CD4-positive, alpha-beta T cell treated with Interleukin-12 subunit alpha and Interleukin-12 subunit beta, for 1 hour (primary cell): Measurements from ENCODE around the gene KCNK7.
A peak's percentile ranks its signal among the peaks of the same experiment; 100 is the strongest.

Experiments
- DNase-seq: peaks from one replicate; pipeline ENCODE4 v3.0.0-alpha.2; 2020

Gene KCNK7

GRCh38 chr11:65610404-65610803 lies 14.8 kb upstream of the KCNK7 start:
- DNase-seq, result no peak

DNA sequence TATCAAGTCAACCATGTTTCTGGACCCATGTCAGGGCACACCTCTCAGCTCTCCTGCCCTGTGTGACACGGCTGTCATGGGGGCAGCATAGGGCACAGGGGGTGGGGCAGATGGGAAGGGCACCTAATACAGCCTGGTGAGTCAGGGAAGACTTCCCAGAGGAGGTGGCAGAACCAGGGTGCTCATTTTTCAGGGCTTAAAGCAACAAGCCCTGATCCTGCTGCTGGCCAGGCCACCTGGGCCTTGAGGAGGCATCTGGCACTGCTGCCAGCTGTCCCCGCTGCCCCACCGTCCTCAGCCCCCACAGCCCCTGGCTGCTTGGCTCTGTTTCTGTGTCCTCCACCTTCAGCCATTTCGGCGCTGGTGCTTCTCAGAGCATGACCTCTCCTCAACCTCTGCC lies 14.1 kb upstream of the KCNK7 start:
- no peak for DNase-seq

DNA sequence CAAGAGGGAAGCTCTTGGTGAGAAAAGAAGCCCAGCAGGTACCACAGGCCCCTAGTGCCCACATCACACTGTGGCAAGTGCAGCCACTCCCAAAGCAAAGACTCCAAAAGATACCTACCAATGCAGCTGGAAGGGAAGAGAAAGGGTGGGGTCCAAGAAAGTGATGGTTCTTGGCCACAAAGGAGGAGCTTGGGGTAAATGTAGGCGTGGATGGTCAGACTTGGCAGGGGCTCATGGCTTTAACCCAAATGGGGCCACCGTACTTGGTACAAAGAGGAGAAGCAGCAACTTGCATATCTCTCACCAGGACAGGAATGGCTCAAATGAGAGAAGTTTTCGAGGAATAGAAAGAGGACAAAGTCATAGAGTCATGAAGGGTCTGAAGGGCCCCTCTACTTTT lies 13.6 kb upstream of the KCNK7 start:
- DNase-seq, result no peak

DNA sequence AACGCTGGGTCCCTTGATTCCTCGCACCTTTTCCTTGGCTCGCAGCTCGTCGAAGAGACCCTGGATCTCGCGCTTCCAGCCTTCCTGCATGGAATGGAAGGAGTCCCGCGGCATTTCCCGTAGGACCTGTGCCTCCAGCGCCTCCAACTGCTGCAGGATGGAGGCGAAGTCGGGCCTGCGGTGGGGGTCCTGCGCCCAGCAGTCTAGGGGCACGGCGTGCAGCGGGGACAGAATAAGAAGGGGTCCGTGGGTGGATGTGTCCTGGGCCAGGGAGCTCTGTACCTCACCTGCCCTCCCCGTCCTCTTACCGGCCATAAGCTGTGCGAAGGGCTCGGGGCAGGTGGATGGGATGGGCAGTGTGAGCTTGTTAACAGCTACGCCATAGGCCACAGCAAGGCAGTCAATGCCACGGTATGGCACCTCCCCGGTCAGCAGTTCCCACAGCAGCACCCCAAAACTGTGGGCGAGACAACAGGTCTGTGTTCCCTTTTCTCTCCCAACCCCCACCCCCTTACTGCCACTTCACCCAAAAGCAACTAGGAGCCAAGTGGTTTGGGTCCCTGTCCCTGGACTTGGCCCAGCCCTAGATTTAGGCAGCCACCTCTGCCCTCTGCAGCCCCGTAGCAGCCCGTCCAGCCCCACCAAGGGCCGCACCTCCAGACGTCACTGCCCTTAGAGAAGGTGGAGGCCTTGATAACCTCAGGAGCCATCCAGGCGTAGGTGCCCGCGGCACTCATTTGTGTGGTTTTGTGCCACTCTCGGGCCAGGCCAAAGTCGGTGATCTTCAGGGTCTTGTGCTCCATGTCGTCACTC lies 12.2 kb upstream of the KCNK7 start:
- DNase-seq, result no peak

DNA sequence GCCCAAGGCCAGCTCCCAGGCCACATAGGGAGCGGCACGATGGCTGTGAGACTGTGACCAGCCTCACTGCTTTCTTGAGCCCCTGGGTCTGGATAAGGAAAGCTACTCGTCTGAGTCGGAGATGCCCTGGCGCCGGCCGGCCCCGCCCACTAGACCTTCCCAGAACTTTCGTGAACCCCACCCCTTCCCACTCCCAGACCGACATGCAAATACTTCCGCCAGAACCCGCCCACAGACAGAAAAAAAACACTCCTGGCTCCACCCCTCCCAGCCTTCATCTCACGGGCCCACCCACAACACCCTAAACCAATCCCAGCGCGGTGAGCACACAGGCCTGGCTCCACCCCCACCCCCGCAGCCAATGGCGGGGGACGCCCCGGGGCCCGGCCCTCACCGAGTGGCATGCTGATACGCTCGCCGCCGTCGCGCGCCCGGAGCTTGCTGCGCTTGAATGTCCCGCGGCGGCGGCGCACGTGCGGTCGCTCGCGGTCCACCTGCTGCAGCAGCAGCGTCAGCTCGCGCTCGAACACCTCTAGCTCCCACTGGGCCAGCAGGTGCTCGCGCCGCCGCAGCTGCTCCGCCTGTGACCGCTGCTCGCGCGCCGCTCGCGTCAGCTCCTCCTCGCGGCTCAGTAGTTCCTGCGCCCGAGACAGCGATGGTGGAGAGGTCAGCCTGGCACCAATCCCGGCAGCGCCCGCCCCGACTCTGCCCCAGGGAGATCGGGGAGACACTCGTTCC lies 11.4 kb upstream of the KCNK7 start:
- peak; percentile 22 for DNase-seq

GRCh38 chr11:65604258-65604657 lies 8.7 kb upstream of the KCNK7 start:
- no peak for DNase-seq

GRCh38 chr11:65599955-65600246 lies 4.3 kb upstream of the KCNK7 start:
- no peak for DNase-seq

DNA sequence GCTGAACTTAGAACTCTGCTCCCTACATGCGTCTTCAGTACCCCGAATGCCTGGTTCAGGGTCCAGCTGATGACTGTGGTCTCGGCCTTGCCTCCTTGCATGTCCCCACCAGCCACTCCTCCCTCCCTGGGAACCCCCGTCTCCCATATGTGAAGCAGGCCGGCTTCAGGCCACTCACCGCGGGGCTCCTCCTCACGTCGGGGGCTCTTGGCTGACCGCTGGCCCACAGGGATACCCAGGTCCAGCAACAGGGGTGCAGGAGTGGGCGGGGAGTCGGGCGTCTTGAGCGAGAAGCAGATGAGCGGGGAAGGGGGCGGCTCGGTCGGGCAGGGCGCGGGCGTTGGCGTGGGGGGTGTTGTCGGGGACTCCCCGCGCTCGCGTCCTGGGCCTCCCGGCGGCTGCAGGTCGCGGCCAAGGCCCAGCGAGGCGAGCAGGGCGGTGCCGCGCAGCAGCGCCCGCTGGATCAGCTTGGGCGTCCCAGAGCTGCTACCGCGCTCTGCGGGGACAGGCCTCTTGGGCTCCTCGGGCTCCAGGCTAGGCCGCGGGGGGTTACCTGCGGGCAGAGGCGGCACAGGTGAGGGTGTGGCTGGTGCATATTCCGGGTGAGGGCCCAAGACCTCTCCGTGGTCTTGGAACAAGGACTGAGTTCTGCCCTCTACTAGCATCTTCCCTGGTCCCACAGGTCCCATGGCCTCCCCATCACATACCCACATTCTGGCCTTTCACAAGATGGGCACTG lies 3.8 kb upstream of the KCNK7 start:
- DNase-seq, result no peak

DNA sequence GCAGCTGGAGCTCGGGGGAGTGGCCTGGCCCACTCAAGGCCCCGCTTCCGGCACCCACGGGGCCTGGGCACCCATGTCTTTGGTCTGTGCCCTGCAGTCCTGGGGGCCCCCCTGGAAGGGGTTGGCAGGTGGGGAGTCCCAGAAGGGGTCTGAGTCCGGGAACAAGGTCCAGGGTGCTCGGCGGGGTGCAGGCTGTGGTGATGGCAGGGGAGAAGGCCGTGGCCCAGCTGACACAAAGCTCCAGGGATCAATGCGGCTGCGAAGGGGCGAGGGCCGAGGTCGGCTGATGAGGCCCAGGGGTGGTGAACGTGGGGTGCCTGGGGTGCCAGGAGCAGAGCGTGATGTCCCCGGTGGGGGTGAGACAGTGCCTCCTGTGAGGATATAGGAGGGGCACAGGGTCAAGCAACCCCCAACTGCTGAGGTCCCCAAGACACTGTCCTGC lies 2.7 kb upstream of the KCNK7 start:
- no peak for DNase-seq

- no peak for DNase-seq
These were observed 920 bp upstream of the KCNK7 start for GRCh38 chr11:65596520-65596919.

DNA sequence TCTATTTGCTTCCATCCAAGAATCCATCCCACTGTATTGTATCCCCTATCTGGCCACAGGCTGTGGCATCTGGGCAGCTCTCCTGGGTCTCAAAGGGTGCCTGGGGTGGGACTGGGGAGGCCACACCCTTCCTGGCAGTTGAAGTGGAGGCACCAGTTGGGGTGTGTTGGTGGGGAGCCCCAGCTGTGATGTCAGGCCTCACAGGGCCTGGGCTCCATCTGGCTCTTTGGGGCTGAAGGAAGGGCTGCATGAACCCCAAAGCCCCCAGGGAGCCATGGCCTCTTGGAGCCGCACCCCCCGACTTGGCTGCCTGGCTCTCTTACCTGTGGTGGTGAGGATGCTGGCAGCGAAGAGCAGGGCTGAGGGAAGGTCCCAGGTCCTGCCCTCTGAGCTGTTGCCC lies 469 bp downstream of the KCNK7 start:
- no peak for DNase-seq

- peak; percentile 57 for DNase-seq
These were observed 1.8 kb downstream of the KCNK7 start for GRCh38 chr11:65593518-65594414.

GRCh38 chr11:65592858-65593517 lies 2.6 kb downstream of the KCNK7 start:
- DNase-seq, result no peak

- DNase-seq, result no peak
These were observed 3.4 kb downstream of the KCNK7 start for GRCh38 chr11:65591939-65592857.

DNA sequence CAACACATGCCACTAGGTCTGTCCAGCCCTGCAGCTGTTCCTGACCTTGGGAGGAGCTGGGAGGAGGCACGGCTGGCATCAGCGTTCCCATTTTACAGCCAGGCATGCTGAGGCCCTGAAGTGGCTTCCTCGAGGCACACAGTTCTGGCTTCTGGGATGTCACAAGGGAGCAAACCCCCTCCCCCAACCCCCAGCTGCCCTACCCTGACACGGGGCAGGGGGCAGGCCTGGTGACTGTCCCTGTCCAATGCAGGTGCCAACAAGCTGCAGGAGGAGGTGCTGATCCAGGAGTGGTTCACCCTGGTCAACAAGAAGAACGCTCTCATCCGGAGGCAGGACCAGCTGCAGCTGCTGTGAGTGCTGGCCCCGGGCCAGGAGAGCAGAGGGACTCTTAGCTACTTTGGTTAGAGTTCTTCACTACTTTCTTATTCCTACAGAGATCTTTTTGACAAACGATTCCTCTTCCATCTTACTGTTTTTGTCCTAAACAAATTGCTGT lies 5.3 kb downstream of the KCNK7 start:
- DNase-seq, result no peak

GRCh38 chr11:65589444-65590239 lies 6.0 kb downstream of the KCNK7 start:
- DNase-seq, result peak; percentile 51

- peak; percentile 83 for DNase-seq
These were observed 7.2 kb downstream of the KCNK7 start for GRCh38 chr11:65588199-65589054.

DNA sequence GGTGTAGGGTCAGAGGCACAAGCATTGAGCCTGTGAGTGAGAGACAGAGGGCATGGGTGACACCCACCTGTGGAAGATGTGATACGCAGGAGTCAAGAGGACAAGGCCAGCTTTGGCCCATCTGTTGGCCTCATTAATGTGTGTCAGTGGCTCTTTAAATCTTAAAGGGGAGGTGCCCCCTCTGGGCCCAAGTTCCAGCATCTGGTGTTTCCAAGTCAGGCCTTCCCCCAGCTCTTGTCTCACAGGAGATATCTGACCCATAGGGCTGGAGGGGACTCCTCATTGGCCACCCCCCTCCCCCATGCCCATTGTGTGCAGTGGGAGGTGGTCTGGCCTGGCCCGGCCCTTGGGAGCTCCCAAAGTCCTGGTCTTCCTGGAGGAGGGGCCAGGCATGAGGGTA lies 8.9 kb downstream of the KCNK7 start:
- DNase-seq, result no peak

- no peak for DNase-seq
These were observed 9.4 kb downstream of the KCNK7 start for GRCh38 chr11:65586247-65586630.
